HepG2 (cell line): Measurements from ENCODE around the gene CLCNKA. TPM values are rescaled to one million over a fixed set of nuclear protein-coding genes. Genes with fewer than 3 reads are reported as not detected.
A peak's percentile ranks its signal among the peaks of the same experiment; 100 is the strongest.

Experiments
- CBX1 ChIP-seq: IDR thresholded peaks from one replicate; pipeline ENCODE4 v1.6.1; 2016; ENCODE audit warnings: antibody characterized with exemption, low read depth
- CEBPB ChIP-seq: IDR thresholded peaks from 2 replicates; pipeline ENCODE4 v1.6.1; 2011; ENCODE audit warnings: low read depth, low read length, improper control_type of control experiment, borderline replicate concordance
- FOXA3 ChIP-seq: IDR thresholded peaks from 2 replicates; pipeline ENCODE4 v1.6.1; 2016; ENCODE audit warnings: missing genetic modification reagents, missing compliant biosample characterization
- HCFC1 ChIP-seq: fragments of 150-350 bp; IDR thresholded peaks from 2 replicates; pipeline ENCODE4 v1.6.1; 2014; ENCODE audit warnings: low read depth, low read length
- MTF2 ChIP-seq: sonication (generic); formaldehyde crosslinking; IDR thresholded peaks from 2 replicates; pipeline ENCODE4 v1.5.0; 2020; ENCODE audit warnings: missing genetic modification reagents, borderline replicate concordance
- PHF5A ChIP-seq: IDR thresholded peaks from one replicate; pipeline ENCODE4 v1.6.1; 2018; ENCODE audit warnings: low read depth, missing genetic modification reagents; ENCODE audit not compliant: unreplicated experiment
- PRDM10 ChIP-seq: sonication (generic); formaldehyde crosslinking; IDR thresholded peaks from 2 replicates; pipeline ENCODE4 v1.4.0; 2020; ENCODE audit warnings: low read depth, missing genetic modification reagents
- THAP9 ChIP-seq: sonication (generic); formaldehyde crosslinking; IDR thresholded peaks from 2 replicates; pipeline ENCODE4; 2020; ENCODE audit warnings: missing genetic modification reagents, mild to moderate bottlenecking, borderline replicate concordance
- ZBTB2 ChIP-seq: sonication (generic); formaldehyde crosslinking; IDR thresholded peaks from 2 replicates; pipeline ENCODE4 v1.8.0; 2022; ENCODE audit warnings: low read depth, missing genetic modification reagents
- ZNF280D ChIP-seq: sonication (generic); formaldehyde crosslinking; IDR thresholded peaks from 2 replicates; pipeline ENCODE4 v1.5.1; 2020; ENCODE audit warnings: mild to moderate bottlenecking, missing genetic modification reagents
- ZNF317 ChIP-seq: sonication (generic); formaldehyde crosslinking; IDR thresholded peaks from 2 replicates; pipeline ENCODE4 v1.5.0; 2020; ENCODE audit warnings: mild to moderate bottlenecking, missing genetic modification reagents
- ZNF687 ChIP-seq: sonication (generic); formaldehyde crosslinking; IDR thresholded peaks from 2 replicates; pipeline ENCODE4 v1.5.1; 2020; ENCODE audit warnings: mild to moderate bottlenecking, missing genetic modification reagents, moderate library complexity
- polyA plus RNA-seq, 8 experiments: library from polyadenylated mRNA; depleted of rRNA in 3 of 8; stranded (reverse) in 7 of 8; unstranded in 1 of 8; fragments of >200 nt; fragmentation: Illumina TruSeq in 4 of 8; extraction: Trizol in 4 of 8; gene quantifications; 2 replicates each; pipeline versions ENCODE4 v1.2.1 to v1.2.3, GENCODE V29; 2011 to 2016; ENCODE audit warnings: low read depth in 4 of 8, missing spikeins in 1 of 8, mixed read lengths in 1 of 8; ENCODE audit not compliant: insufficient read depth in 1 of 8
- total RNA-seq, 5 experiments: library from RNA; depleted of rRNA; stranded (reverse); fragments of >200 nt; fragmentation: Illumina TruSeq; extraction: Trizol; gene quantifications; 2 replicates each; pipeline ENCODE4 v1.2.3, GENCODE V29; 2016; ENCODE audit warnings: low read depth in 1 of 5

Gene CLCNKA
- total and polyA plus RNA-seq, 2 of the 13 experiments (the other 11 are each of a cell fraction or from before 2014, with no cell fraction given), result 0.03 TPM; not detected in 1

- TF ChIP-seq THAP9 (CRISPR knock-in tag) (peak; percentile 37; the same call in 1 of the 2 replicates), MTF2 (CRISPR knock-in tag) (no peak), ZNF317 (CRISPR knock-in tag) (0 out of 2 replicates have a peak, but pooled peaks have one; percentile 30), FOXA3 (peak; percentile 80), CEBPB (no peak), PHF5A (CRISPR knock-in tag) (peak; percentile 65), CBX1 (peak; percentile 75), ZNF280D (CRISPR knock-in tag) (no peak), ZNF687 (CRISPR knock-in tag) (peak; percentile 80), ZBTB2 (CRISPR knock-in tag) (no peak), PRDM10 (CRISPR knock-in tag) (0 out of 2 replicates have a peak, but pooled peaks have one; percentile 38), HCFC1 (no peak)
These were observed 27.1 kb upstream of the CLCNKA start (continued) for GRCh38 chr1:15994590-15995351.
